Ovary (tissue), 3 donors: ENCODE measurements around the gene LIMS2.

Source experiments
- EP300 ChIP-seq: sonication (generic); formaldehyde crosslinking; IDR thresholded peaks from one replicate; pipeline ENCODE4 v1.6.1; 2017; ENCODE audit warnings: antibody characterized with exemption
- POLR2A ChIP-seq: fragments of 450-650 bp; IDR thresholded peaks from one replicate; pipeline ENCODE4 v1.6.1; 2017; ENCODE audit warnings: antibody characterized with exemption, mild to moderate bottlenecking, moderate library complexity
- TF ChIP-seq, protein P1 (sequence below), 3 donors: fragments of 450-650 bp in 2 of 3; fragments of 200-600 bp in 1 of 3; IDR thresholded peaks; one replicate each; pipeline versions ENCODE4 v1.5.1 to v1.8.0; 2016 to 2022; ENCODE audit warnings: antibody characterized with exemption in 3 of 3, mild to moderate bottlenecking in 1 of 3
- donor health status: DM: no; HTN: no; CAD: no.

DNA sequence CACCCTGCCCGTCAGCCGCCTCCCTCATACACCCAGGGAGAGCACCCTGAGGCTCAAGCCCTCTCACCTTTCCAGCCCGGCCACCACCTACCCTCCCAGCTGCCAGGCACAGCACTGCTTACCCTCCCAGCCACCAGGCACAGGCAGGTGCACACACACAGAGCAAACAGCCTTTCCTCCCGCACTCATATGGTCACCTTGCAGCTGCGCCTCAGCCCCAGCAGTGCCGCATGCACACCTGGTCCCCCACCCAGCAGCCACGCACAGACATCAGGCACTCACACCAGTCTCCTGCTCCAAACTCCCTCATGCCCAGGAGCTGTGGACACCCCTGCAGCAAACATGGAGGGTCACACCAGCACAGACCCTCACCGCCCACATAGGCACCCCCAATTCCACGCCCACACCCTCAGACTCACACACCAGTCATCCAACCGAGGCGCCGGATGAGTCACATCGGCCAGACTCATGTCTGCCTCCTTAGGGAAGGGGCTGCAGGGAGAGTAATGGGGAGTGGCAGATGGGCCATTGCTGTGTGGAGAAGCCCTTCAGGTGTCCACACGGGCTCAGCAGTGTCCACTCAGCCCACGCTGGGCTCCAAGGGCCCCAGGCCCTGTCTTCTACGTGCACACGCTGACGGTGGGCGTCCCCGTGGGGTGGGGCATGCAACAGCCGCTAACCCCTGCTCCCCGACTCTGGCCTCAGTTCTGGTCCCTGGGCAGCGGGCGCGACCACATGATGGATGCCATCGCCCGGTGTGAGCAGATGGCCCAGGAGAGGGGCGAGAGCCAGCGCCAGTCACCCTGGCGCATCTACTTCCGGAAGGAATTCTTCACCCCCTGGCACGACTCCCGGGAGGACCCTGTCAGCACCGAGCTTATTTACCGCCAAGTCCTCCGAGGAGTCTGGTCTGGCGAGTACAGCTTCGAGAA lies 51.7 kb downstream of the LIMS2 start:
- no peak for TF ChIP-seq POLR2A
- TF ChIP-seq, protein P1, sequence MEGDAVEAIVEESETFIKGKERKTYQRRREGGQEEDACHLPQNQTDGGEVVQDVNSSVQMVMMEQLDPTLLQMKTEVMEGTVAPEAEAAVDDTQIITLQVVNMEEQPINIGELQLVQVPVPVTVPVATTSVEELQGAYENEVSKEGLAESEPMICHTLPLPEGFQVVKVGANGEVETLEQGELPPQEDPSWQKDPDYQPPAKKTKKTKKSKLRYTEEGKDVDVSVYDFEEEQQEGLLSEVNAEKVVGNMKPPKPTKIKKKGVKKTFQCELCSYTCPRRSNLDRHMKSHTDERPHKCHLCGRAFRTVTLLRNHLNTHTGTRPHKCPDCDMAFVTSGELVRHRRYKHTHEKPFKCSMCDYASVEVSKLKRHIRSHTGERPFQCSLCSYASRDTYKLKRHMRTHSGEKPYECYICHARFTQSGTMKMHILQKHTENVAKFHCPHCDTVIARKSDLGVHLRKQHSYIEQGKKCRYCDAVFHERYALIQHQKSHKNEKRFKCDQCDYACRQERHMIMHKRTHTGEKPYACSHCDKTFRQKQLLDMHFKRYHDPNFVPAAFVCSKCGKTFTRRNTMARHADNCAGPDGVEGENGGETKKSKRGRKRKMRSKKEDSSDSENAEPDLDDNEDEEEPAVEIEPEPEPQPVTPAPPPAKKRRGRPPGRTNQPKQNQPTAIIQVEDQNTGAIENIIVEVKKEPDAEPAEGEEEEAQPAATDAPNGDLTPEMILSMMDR (IDR thresholded peaks at IDR 0.05) = no peak
- TF ChIP-seq EP300 = no peak
